Spleen (tissue), 11 donors: Measurements from ENCODE around the gene FILIP1L. TPM values are rescaled to one million over a fixed set of nuclear protein-coding genes. Genes with fewer than 3 reads are reported as not detected.

Experiments used
- DNase-seq: peaks from one replicate; pipeline ENCODE4 v3.0.0-alpha.2; 2020
- H3K27ac ChIP-seq, 8 donors: fragments of 200-600 bp; sonication (generic) in 7 of 8; 1 replicate in 4 of 8; 2 replicates in 4 of 8; pipeline versions ENCODE4 v1.5.0 to v1.8.0; 2016 to 2021; ENCODE audit warnings: inconsistent platforms in 4 of 8, mild to moderate bottlenecking in 4 of 8, moderate library complexity in 1 of 8
- H3K27me3 ChIP-seq, 7 donors: fragments of 200-600 bp; sonication (generic) in 6 of 7; replicated peaks in 1 of 7; 1 replicate in 4 of 7; 2 replicates in 3 of 7; pipeline versions ENCODE4 v1.5.0 to v1.8.0; 2016 to 2021; ENCODE audit warnings: inconsistent platforms in 3 of 7, mild to moderate bottlenecking in 1 of 7
- H3K36me3 ChIP-seq, 6 donors: fragments of 200-600 bp; sonication (generic) in 5 of 6; 1 replicate in 4 of 6; 2 replicates in 2 of 6; pipeline versions ENCODE4 v1.5.0 to v1.8.0; 2016 to 2021; ENCODE audit warnings: inconsistent platforms in 2 of 6
- H3K4me1 ChIP-seq, 6 donors: fragments of 200-600 bp; sonication (generic) in 5 of 6; 1 replicate in 3 of 6; 2 replicates in 3 of 6; pipeline versions ENCODE4 v1.5.0 to v1.8.0; 2016 to 2021; ENCODE audit warnings: inconsistent platforms in 3 of 6
- H3K4me3 ChIP-seq, 8 donors: fragments of 200-600 bp; sonication (generic) in 7 of 8; 1 replicate in 4 of 8; 2 replicates in 4 of 8; pipeline versions ENCODE4 v1.5.0 to v1.8.0; 2016 to 2021; ENCODE audit warnings: inconsistent platforms in 4 of 8, mild to moderate bottlenecking in 4 of 8, moderate library complexity in 2 of 8
- H3K9me3 ChIP-seq, 8 donors: fragments of 200-600 bp; sonication (generic) in 7 of 8; 1 replicate in 4 of 8; 2 replicates in 4 of 8; pipeline versions ENCODE4 v1.5.0 to v1.8.0; 2016 to 2021; ENCODE audit warnings: inconsistent platforms in 4 of 8
- CTCF ChIP-seq, 11 experiments: fragments of 200-600 bp in 7 of 11; fragments of 450-650 bp in 4 of 11; sonication (generic) in 4 of 11; IDR thresholded peaks in 8 of 11; conservative IDR thresholded peaks in 3 of 11; 1 replicate in 7 of 11; 2 replicates in 4 of 11; pipeline versions ENCODE4 v1.4.0 to v1.8.0; 2016 to 2021; ENCODE audit warnings: antibody characterized with exemption in 11 of 11, inconsistent platforms in 4 of 11, mild to moderate bottlenecking in 1 of 11
- POLR2A ChIP-seq, 3 donors: fragments of 450-650 bp; IDR thresholded peaks; one replicate each; pipeline ENCODE4 v1.5.1; 2017; ENCODE audit warnings: antibody characterized with exemption in 3 of 3, mild to moderate bottlenecking in 1 of 3
- POLR2AphosphoS5 ChIP-seq, 3 donors: sonication (generic); formaldehyde crosslinking; IDR thresholded peaks; one replicate each; pipeline ENCODE4 v1.5.1; 2017; ENCODE audit warnings: antibody characterized with exemption in 3 of 3
- WGBS, 5 donors: extraction: QIAGEN DNeasy Blood & Tissue Kit in 3 of 5; methylation state at CpG; one replicate each; pipeline versions ENCODE4 v1.1.5 to v1.1.7; 2013 to 2018; 5-methylcytosine and 5-hydroxymethylcytosine counted together
- intact Hi-C: fragments of 100-400 bp; cut with DNase I; formaldehyde crosslinking; loops from one replicate; pipeline ENCODE4 v1.15.0; 2023; ENCODE audit warnings: low total_unique reads
- polyA plus RNA-seq, 3 donors: library from polyadenylated mRNA; stranded (reverse); fragments of 200-250 nt; gene quantifications; one replicate each; pipeline ENCODE4 v1.2.1, GENCODE V29; 2013
- total RNA-seq, 7 donors: library from RNA; depleted of rRNA in 3 of 7; stranded (reverse); fragments of >200 nt in 3 of 7; fragmentation: NEBNext Ultra II Directional in 4 of 7; extraction: Animal tissue kit (Norgen Biotek cat#: 25700) in 4 of 7; gene quantifications; one replicate each; pipeline versions ENCODE4 v1.1.0 to v1.2.1, GENCODE V29; 2016 to 2021
- donor health status: healthy with polysubstance abuse.
- donor health status: DM: no; HTN: no; CAD: no; lungs with moderate emphysema.
- donor health status: DM: no; HTN: no; CAD: no.
- donor health status: Bipolar disorder and iron deficiency.
- donor health status: healthy.
- donor health status: DM: no; HTN: no; CAD: no.
- donor health status: DM: yes; HTN: yes; CAD: no.

Gene FILIP1L
- total and polyA plus RNA-seq, 10 donors, result 11.1 to 47.7 (median 30.9) TPM

GRCh38 chr3:100113723-100114412, 433 bp downstream of the FILIP1L start:
- peaks cover 0 to 5% (median 0%) of the 10 kb centered on the region in 6 donors for H3K4me1 ChIP-seq
- no peak overlapping the region for H3K27ac ChIP-seq
- WGBS, 5 donors, result 83 to 94% (median 90%) methylated on average over 7 of the region's 7 CpGs
- H3K36me3 ChIP-seq, result no peaks in the 10 kb centered on the region
- no peaks in the 10 kb centered on the region for H3K27me3 ChIP-seq
- TF ChIP-seq CTCF (IDR thresholded peaks at IDR 0.05 in 8 of 11, conservative IDR thresholded peaks at IDR 0.05 in 3 of 11) (no peak), POLR2A (IDR thresholded peaks at IDR 0.05) (no peak), POLR2AphosphoS5 (IDR thresholded peaks at IDR 0.05) (no peak)
- H3K4me3 ChIP-seq, result no peak overlapping the region
- DNase-seq, result no peak
- intact Hi-C loops, result no loop called here
- H3K9me3 ChIP-seq, result no peaks in the 10 kb centered on the region

- no peak overlapping the region for H3K27ac ChIP-seq
- WGBS, 5 donors, result 93 to 100% (median 97%) methylated on average over 1 of the region's 1 CpG
- H3K9me3 ChIP-seq, result no peaks in the 10 kb centered on the region
- H3K4me1 ChIP-seq, result peaks cover 0 to 13% (median 4%) of the 10 kb centered on the region in 6 donors
- intact Hi-C loops, result no loop called here
- no peaks in the 10 kb centered on the region for H3K36me3 ChIP-seq
- no peaks in the 10 kb centered on the region for H3K27me3 ChIP-seq
- no peak for DNase-seq
- H3K4me3 ChIP-seq, result no peak overlapping the region
- TF ChIP-seq CTCF (IDR thresholded peaks at IDR 0.05 in 8 of 11, conservative IDR thresholded peaks at IDR 0.05 in 3 of 11), result no peak
- no peak for TF ChIP-seq POLR2A (IDR thresholded peaks at IDR 0.05)
- TF ChIP-seq POLR2AphosphoS5 (IDR thresholded peaks at IDR 0.05), result no peak
Measured at GRCh38 chr3:100111728-100112127, 2.6 kb downstream of the FILIP1L start.

GRCh38 chr3:100110162-100110561, 4.1 kb downstream of the FILIP1L start:
- H3K4me1 ChIP-seq, result peaks cover 0 to 26% (median 8%) of the 10 kb centered on the region in 6 donors
- H3K4me3 ChIP-seq, result no peak overlapping the region
- TF ChIP-seq CTCF (IDR thresholded peaks at IDR 0.05 in 8 of 11, conservative IDR thresholded peaks at IDR 0.05 in 3 of 11) (no peak), POLR2A (IDR thresholded peaks at IDR 0.05) (no peak), POLR2AphosphoS5 (IDR thresholded peaks at IDR 0.05) (no peak)
- DNase-seq, result no peak
- H3K27me3 ChIP-seq, result no peaks in the 10 kb centered on the region
- H3K9me3 ChIP-seq, result no peaks in the 10 kb centered on the region
- H3K27ac ChIP-seq, result no peak overlapping the region
- WGBS, 5 donors, result 69 to 79% (median 71%) methylated on average over 1 of the region's 1 CpG
- H3K36me3 ChIP-seq, result no peaks in the 10 kb centered on the region
- intact Hi-C loops, result no loop called here

- TF ChIP-seq POLR2AphosphoS5 (IDR thresholded peaks at IDR 0.05), result no peak
- no peak for TF ChIP-seq POLR2A (IDR thresholded peaks at IDR 0.05)
- no peak for TF ChIP-seq CTCF (IDR thresholded peaks at IDR 0.05 in 8 of 11, conservative IDR thresholded peaks at IDR 0.05 in 3 of 11)
- 79 to 93% (median 90%) methylated on average over 7 of the region's 7 CpGs for WGBS, 5 donors
- no peaks in the 10 kb centered on the region for H3K9me3 ChIP-seq
- H3K4me1 ChIP-seq, result peaks cover 0 to 37% (median 14%) of the 10 kb centered on the region in 6 donors
- no peaks in the 10 kb centered on the region for H3K36me3 ChIP-seq
- H3K4me3 ChIP-seq, result no peak overlapping the region
- H3K27ac ChIP-seq, result no peak overlapping the region
- no peak for DNase-seq
- no peaks in the 10 kb centered on the region for H3K27me3 ChIP-seq
- intact Hi-C loops, result no loop called here
Measured at GRCh38 chr3:100108464-100109079, 5.7 kb downstream of the FILIP1L start.
